Right renal cortex interstitium (tissue), 3 donors: ENCODE measurements around the gene CACFD1. TPM values are rescaled to one million over a fixed set of nuclear protein-coding genes. Genes with fewer than 3 reads are reported as not detected.

Source experiments
- DNase-seq, 3 donors: peaks; one replicate each; pipeline ENCODE4 v3.0.0-alpha.2; 2013; ENCODE audit warnings: low read depth in 3 of 3, low spot score in 2 of 3
- polyA plus RNA-seq, 3 donors: library from polyadenylated mRNA; unstranded; fragments of 120-200 nt; gene quantifications; one replicate each; pipeline ENCODE4 v1.2.1, GENCODE V29; 2013; ENCODE audit not compliant: insufficient read length in 3 of 3

The CACFD1 gene
- polyA plus RNA-seq, 3 donors = 23.3 to 28.1 (median 27.3) TPM

- DNase-seq = no peak
Observed at GRCh38 chr9:133514460-133515239, 54.9 kb downstream of the CACFD1 start.

- no peak for DNase-seq
Observed at GRCh38 chr9:133515240-133515610, 55.4 kb downstream of the CACFD1 start.

- no peak for DNase-seq
Observed at GRCh38 chr9:133515615-133516255, 56.0 kb downstream of the CACFD1 start.

GRCh38 chr9:133516256-133516960, 56.6 kb downstream of the CACFD1 start:
- DNase-seq = no peak

GRCh38 chr9:133516961-133517350, 57.2 kb downstream of the CACFD1 start:
- DNase-seq = no peak

GRCh38 chr9:133517711-133518110, 57.9 kb downstream of the CACFD1 start:
- DNase-seq = no peak

GRCh38 chr9:133518200-133518599, 58.4 kb downstream of the CACFD1 start:
- DNase-seq = no peak

GRCh38 chr9:133518706-133519449, 59.1 kb downstream of the CACFD1 start:
- DNase-seq = no peak

- no peak for DNase-seq
Observed at GRCh38 chr9:133519693-133520092, 59.9 kb downstream of the CACFD1 start.

- no peak for DNase-seq
Observed at GRCh38 chr9:133520121-133520835, 60.5 kb downstream of the CACFD1 start.

Other genes starting within 250 kb of the CACFD1 start
- 10 to 100 TPM in 2 of 3 donors, 1 to 10 TPM in 1; 6.8 to 19.5 (median 18.7) TPM for gene ABO, start 184.8 kb upstream of the CACFD1 start, polyA plus RNA-seq
- gene SURF6, start 123.8 kb upstream of the CACFD1 start, polyA plus RNA-seq = 10 to 100 TPM; 23.4 to 27.3 (median 27.2) TPM
- gene MED22, start 111.8 kb upstream of the CACFD1 start, polyA plus RNA-seq = 10 to 100 TPM; 23.3 to 25.0 (median 24.5) TPM
- 1,000 to 10,000 TPM; 2,744 to 2,837 (median 2,799) TPM for gene RPL7A, start 111.8 kb upstream of the CACFD1 start, polyA plus RNA-seq
- gene SURF1, start 103.5 kb upstream of the CACFD1 start, polyA plus RNA-seq = 10 to 100 TPM; 36.6 to 47.0 (median 42.2) TPM
- gene SURF2, start 103.4 kb upstream of the CACFD1 start, polyA plus RNA-seq = 10 to 100 TPM; 20.6 to 25.1 (median 23.0) TPM
- 100 to 1,000 TPM; 160 to 175 (median 164) TPM for gene SURF4, start 83.9 kb upstream of the CACFD1 start, polyA plus RNA-seq
- 1 to 10 TPM; 2.2 to 3.6 (median 3.4) TPM for gene STKLD1, start 83.6 kb upstream of the CACFD1 start, polyA plus RNA-seq
- 10 to 100 TPM; 26.9 to 30.7 (median 29.7) TPM for gene REXO4, start 42.0 kb upstream of the CACFD1 start, polyA plus RNA-seq
- gene ADAMTS13, start 37.6 kb upstream of the CACFD1 start, polyA plus RNA-seq = 1 to 10 TPM; 5.9 to 7.2 (median 6.3) TPM
- 1 to 10 TPM in 2 of 3 donors, under 1 TPM in 1; 0.82 to 1.4 (median 1.0) TPM for gene SLC2A6, start 19.1 kb downstream of the CACFD1 start, polyA plus RNA-seq
- gene MYMK, start 65.0 kb downstream of the CACFD1 start, polyA plus RNA-seq = not detected
- gene ADAMTSL2, start 74.7 kb downstream of the CACFD1 start, polyA plus RNA-seq = 1 to 10 TPM; 1.3 to 1.4 (median 1.3) TPM
- under 1 TPM in 2 of 3 donors, not detected in 1; 0.16 to 0.21 TPM for gene FAM163B, start 149.4 kb downstream of the CACFD1 start, polyA plus RNA-seq
- gene DBH, start 176.4 kb downstream of the CACFD1 start, polyA plus RNA-seq = under 1 TPM; 0.62 TPM